ENCODE results near the gene ENO1. TPM values are rescaled to one million over a fixed set of nuclear protein-coding genes. Genes with fewer than 3 reads are reported as not detected.

The ENO1 gene
- total and polyA plus RNA-seq, 9 of the 15 experiments (the other 6 are each of a cell fraction or from before 2014, with no cell fraction given) = 2,249 to 7,472 (median 2,868) TPM

GRCh38 chr1:8817412-8818324 is 60.8 kb downstream of the ENO1 start, which contains the start of gene RERE:
Gene RERE (minus strand): TSS chr1:8817640.
- H3K9me3 ChIP-seq (replicated peaks; ENCODE audit: control insufficient read depth, insufficient read depth, low read depth, low read length) = no peaks in the 10 kb centered on the region
- POLR2A ChIA-PET = interaction anchor here (0.8 to 1.0 kb wide), 3 partner anchors 11 to 41 kb away, joined by 3 to 4 read pairs (median 3); no protein-coding TSS in a partner anchor
- intact Hi-C loops (cut with micrococcal nuclease) (no loop called here), in situ Hi-C loops (cut with MboI) (no loop called here)
- H3K79me2 ChIP-seq (ENCODE audit: control insufficient read depth, insufficient read depth, low read length) = peaks cover 48% of the 10 kb centered on the region
- peak within 1 kb of the TSS; percentile 90 for H3K27ac ChIP-seq (ENCODE audit: extremely low read depth, low read depth, low read length)
- DNase-seq (ENCODE audit: extremely low read depth in 1 of 4, low spot score in 3 of 4) (peak; percentile 96 to 100 (median 100)), ATAC-seq (peak; percentile 91), FAIRE-seq (peak; percentile 75)
- H3K9me1 ChIP-seq (ENCODE audit: control insufficient read depth, insufficient read depth, low read length) = no peaks in the 10 kb centered on the region
- no peaks in the 10 kb centered on the region for H3K27me3 ChIP-seq (ENCODE audit: control insufficient read depth in 2 of 2, insufficient read depth in 2 of 2, low read length in 2 of 2)
- H3K4me3 ChIP-seq = peak within 1 kb of the TSS; percentile 82
- peak within 1 kb of the TSS; percentile 86 to 98 for H3K9ac ChIP-seq (ENCODE audit: insufficient read depth in 1 of 2, low read depth in 2 of 2, low read length in 2 of 2)
- H3K4me1 ChIP-seq (replicated peaks in 1 of 2; ENCODE audit: control insufficient read depth in 2 of 2, insufficient read depth in 2 of 2, low read length in 2 of 2) = peaks cover 7 to 19% of the 10 kb centered on the region in 2 experiments
- peaks cover 7% of the 10 kb centered on the region for H4K20me1 ChIP-seq (replicated peaks; ENCODE audit: control insufficient read depth, insufficient read depth, low read length)
- H3K36me3 ChIP-seq (ENCODE audit: control insufficient read depth, insufficient read depth, low read length) = no peaks in the 10 kb centered on the region
- peak within 1 kb of the TSS; percentile 83 for H2AFZ ChIP-seq (ENCODE audit: low read depth, low read length)
- BruUV-seq (replicated peaks) = no TSS peak
- H3K4me2 ChIP-seq (ENCODE audit: insufficient read depth, low read length) = peak within 1 kb of the TSS; percentile 85
- under 1% methylated on average over 36 of the region's 82 CpGs for WGBS (ENCODE audit: insufficient coverage, low coverage, missing lambda C conversion rate)
- CTCF ChIA-PET (ENCODE audit: low intra/inter-chr PET ratio) = interaction anchor here (0.7 kb wide), 1 partner anchor 54 kb away, joined by 4 read pairs; no protein-coding TSS in a partner anchor
- TF ChIP-seq E2F4 (CRISPR knock-in tag; IDR thresholded peaks at IDR 0.05; ENCODE audit: low read depth) = no peak
- no peak for TF ChIP-seq CBFB (CRISPR knock-in tag; IDR thresholded peaks at IDR 0.05)
- TF ChIP-seq SIN3B (IDR thresholded peaks at IDR 0.05; ENCODE audit: low read depth) = peak; percentile 63
- no peak for TF ChIP-seq ZNF695 (CRISPR knock-in tag; IDR thresholded peaks at IDR 0.05)
- no peak for TF ChIP-seq STAT5A (IDR thresholded peaks at IDR 0.05; ENCODE audit: borderline replicate concordance, low read length)
- TF ChIP-seq CBX8 (IDR thresholded peaks at IDR 0.05; ENCODE audit: borderline replicate concordance, extremely low read depth, low read depth, low read length, poor library complexity, severe bottlenecking) = no peak
- no peak for TF ChIP-seq POU5F1 (IDR thresholded peaks at IDR 0.05; ENCODE audit: borderline replicate concordance, low read depth, low read length, partially characterized antibody)
- no peak for TF ChIP-seq EHMT2 (IDR thresholded peaks at IDR 0.05)
- TF ChIP-seq CUX1 (CRISPR knock-in tag; IDR thresholded peaks at IDR 0.05) = no peak
- TF ChIP-seq ZNF507 (tag; conservative IDR thresholded peaks at IDR 0.05) = no peak
- TF ChIP-seq HINFP (tag; conservative IDR thresholded peaks at IDR 0.05; ENCODE audit: low read depth) = no peak
